Natural killer cell treated with Interleukin-12 subunit alpha and Interleukin-12 subunit beta and Interleukin-15 and Interleukin-18, amount 100 ng/mL, for 72 hours (primary cell): ENCODE results near the gene DNAH9. TPM values are rescaled to one million over a fixed set of nuclear protein-coding genes. Genes with fewer than 3 reads are reported as not detected.
"Not testable (repeated sequence)": the region's sequence is repeated elsewhere in the genome, so short reads cannot be mapped to it uniquely, and the experiment has no call there.

ENCODE experiments used
- ATAC-seq, 2 donors: fragments of 150-1000 bp; cut with Tn5 transposase in 1 of 2; sonication (Bioruptor Pico), chemical (Tn5 transposase) in 1 of 2; 2 replicates each; pipeline ENCODE4 v1.10.0; 2021
- DNase-seq: peaks from one replicate; pipeline ENCODE4 v3.0.0; 2022; ENCODE audit warnings: low spot score
- H3K27ac Mint-ChIP-seq, 2 donors: 1 replicate in 1 of 2; 2 replicates in 1 of 2; pipeline ENCODE4 v1.8.0; 2022; ENCODE audit warnings: mixed read lengths in 2 of 2, mild to moderate bottlenecking in 1 of 2, moderate library complexity in 1 of 2
- H3K27me3 Mint-ChIP-seq, 2 donors: 1 replicate in 1 of 2; 2 replicates in 1 of 2; pipeline ENCODE4 v1.8.0; 2022; ENCODE audit warnings: mixed read lengths in 2 of 2
- H3K36me3 Mint-ChIP-seq: one replicate; pipeline ENCODE4 v1.8.0; 2022; ENCODE audit warnings: mixed read lengths
- H3K4me1 Mint-ChIP-seq, 2 donors: 1 replicate in 1 of 2; 2 replicates in 1 of 2; pipeline ENCODE4 v1.8.0; 2022; ENCODE audit warnings: low read depth in 2 of 2, mixed read lengths in 2 of 2, mild to moderate bottlenecking in 1 of 2
- H3K4me3 Mint-ChIP-seq: one replicate; pipeline ENCODE4 v1.8.0; 2022; ENCODE audit warnings: mixed read lengths
- H3K9me3 Mint-ChIP-seq: 2 replicates; pipeline ENCODE4 v1.8.0; 2022; ENCODE audit warnings: mixed read lengths
- total RNA-seq, 2 donors: library from RNA; stranded (reverse); gene quantifications; one replicate each; pipeline ENCODE4 v1.2.3, GENCODE V29; 2022

The DNAH9 gene
- total RNA-seq, 2 donors from 2014 or later, result not detected

DNA sequence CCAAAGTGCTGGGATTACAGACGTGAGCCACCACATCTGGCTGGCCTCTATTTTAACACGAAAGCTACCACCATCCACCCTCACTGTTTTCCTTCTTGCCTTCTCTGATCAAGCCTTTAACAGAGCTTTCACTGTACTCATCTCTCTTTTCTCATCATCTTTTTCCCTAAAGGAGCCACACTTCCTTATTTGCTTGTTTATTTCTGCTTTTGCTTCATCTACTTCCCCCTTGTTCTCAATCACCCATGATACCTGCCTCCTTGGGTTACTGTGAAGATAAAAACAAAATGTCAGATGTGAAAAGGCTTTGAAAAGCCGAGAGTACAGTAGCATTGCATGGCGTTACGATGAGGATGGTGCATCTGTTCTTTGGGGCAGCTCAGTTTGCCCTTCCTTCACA, 319.1 kb downstream of the DNAH9 start:
- DNase-seq, result no peak
- H3K27me3 Mint-ChIP-seq, result peaks cover 6 to 18% of the 10 kb centered on the region in 2 donors
- no peaks in the 10 kb centered on the region for H3K4me1 Mint-ChIP-seq
- no peak overlapping the region for H3K27ac Mint-ChIP-seq
- no peak overlapping the region for H3K4me3 Mint-ChIP-seq
- peaks cover 9% of the 10 kb centered on the region for H3K9me3 Mint-ChIP-seq
- ATAC-seq, result no peak
- peaks cover 8% of the 10 kb centered on the region for H3K36me3 Mint-ChIP-seq

DNA sequence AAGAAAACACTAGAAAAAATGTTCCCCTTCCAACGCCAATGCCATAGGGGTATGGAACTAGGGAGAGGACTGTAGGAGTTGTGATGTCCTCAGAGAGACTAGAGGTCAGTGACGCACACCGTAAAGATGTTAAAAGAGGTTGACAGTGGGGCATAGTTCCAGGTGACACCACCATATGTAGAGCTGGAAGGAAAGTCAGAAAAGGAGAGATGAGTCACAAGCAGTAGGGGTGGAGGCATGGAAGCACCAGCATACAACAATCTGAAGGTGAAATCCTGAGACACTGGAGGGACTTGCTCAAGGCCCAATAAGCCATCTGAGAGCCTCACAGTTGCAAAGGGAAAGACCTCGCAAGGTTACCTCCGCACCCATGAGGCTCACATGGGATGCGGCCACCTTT, 323.0 kb downstream of the DNAH9 start:
- peaks cover 16% of the 10 kb centered on the region for H3K9me3 Mint-ChIP-seq
- no peak for ATAC-seq

DNA sequence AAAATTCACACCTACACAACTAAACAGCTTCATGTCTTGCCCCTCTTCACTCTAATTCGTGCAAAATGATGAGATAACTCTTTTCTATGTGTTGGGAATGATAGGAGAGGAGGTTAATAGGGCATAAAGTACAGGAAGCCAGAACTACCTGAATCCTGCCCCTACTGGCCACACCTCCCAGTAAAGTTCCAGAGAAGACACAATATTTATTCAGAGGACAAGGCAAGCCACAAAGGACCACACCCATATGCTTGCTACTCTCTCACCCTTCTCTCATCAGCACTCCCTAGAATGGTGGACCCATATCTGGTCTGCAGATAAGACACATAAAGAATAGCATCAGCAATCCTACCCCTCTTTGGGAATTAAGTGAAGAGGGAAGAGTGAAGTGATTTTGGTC, 324.4 kb downstream of the DNAH9 start:
- DNase-seq, result no peak
- H3K27ac Mint-ChIP-seq, result no peak overlapping the region

More for the DNA sequence above, 323.0 kb downstream of the DNAH9 start:
- DNase-seq, result no peak
- Mint-ChIP-seq H3K27ac (no peak overlapping the region), H3K36me3 (peaks cover 8% of the 10 kb centered on the region), H3K4me3 (no peak overlapping the region), H3K4me1 (no peaks in the 10 kb centered on the region), H3K27me3 (peaks cover 6 to 25% of the 10 kb centered on the region in 2 donors)

DNA sequence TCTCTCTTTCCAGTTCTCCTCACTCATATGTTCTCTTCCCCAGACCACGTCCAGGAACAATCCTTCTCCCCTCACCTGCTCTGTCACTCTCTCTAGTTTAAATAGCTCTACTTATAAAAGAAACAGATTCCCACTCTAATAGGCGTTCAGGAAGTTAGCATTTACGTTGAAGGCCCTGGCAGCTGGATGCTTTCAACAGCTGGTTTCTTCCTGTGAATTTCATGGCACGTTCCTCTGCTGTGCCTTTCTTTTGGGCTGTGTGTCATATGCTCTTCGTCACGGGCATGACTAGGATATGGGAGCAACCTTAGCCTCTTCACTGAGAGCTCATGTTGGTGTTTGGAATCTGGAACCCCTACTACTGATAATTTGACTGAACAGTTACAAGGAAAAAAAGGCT, 325.8 kb downstream of the DNAH9 start:
- DNase-seq (no peak), ATAC-seq (no peak)
- peaks cover 4 to 21% of the 10 kb centered on the region in 2 donors for H3K27me3 Mint-ChIP-seq
- H3K4me1 Mint-ChIP-seq, result no peaks in the 10 kb centered on the region
- no peak overlapping the region for H3K27ac Mint-ChIP-seq
- no peak overlapping the region for H3K4me3 Mint-ChIP-seq
- no peaks in the 10 kb centered on the region for H3K36me3 Mint-ChIP-seq
- peaks cover 8% of the 10 kb centered on the region for H3K9me3 Mint-ChIP-seq

More for the DNA sequence above, 324.4 kb downstream of the DNAH9 start:
- Mint-ChIP-seq H3K9me3 (peaks cover 11% of the 10 kb centered on the region), H3K36me3 (peaks cover 3% of the 10 kb centered on the region), H3K4me1 (no peaks in the 10 kb centered on the region), H3K27me3 (peaks cover 4 to 27% of the 10 kb centered on the region in 2 donors), H3K4me3 (no peak overlapping the region)
- no peak for ATAC-seq

DNA sequence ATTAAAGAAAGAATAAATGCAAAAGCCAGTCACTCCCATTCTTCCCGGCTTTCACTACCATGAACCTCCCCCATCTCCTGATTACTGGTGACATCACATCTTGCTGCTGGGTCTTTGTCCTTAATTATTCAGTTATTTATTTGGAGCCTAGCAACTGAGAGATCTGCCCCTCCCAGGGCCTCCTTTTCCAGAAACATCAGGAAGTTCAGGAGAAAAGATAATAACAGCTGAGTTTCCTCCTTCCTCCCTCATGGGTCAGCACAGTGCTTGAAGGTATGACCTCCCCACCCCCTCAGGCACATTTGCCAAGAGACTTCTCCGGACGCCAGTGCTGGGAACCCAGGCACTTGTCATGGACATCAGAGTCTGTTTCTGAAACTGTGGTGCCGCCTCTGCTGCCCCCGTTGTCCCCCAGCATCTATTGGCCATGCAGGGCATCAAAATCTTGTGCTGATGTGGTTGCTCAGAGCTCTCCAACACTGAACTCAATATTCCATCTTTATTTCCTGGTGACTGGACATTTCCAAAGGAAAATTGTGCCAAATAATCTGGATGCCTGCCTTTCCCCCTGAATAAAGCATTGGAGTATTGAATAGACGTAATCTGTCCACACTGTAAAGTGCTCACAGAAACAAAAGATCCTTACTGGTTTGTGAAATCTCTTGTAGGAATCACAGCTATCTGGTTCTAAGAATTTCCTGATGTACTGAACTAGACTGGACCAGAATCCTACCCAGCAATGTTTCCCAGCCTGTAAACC, 327.2 kb downstream of the DNAH9 start:
- H3K4me3 Mint-ChIP-seq, result no peak overlapping the region
- no peaks in the 10 kb centered on the region for H3K36me3 Mint-ChIP-seq
- DNase-seq (no peak), ATAC-seq (no peak)
- H3K4me1 Mint-ChIP-seq, result no peaks in the 10 kb centered on the region
- no peak overlapping the region for H3K27ac Mint-ChIP-seq
- peaks cover 8% of the 10 kb centered on the region for H3K9me3 Mint-ChIP-seq
- peaks cover 4 to 21% of the 10 kb centered on the region in 2 donors for H3K27me3 Mint-ChIP-seq

DNA sequence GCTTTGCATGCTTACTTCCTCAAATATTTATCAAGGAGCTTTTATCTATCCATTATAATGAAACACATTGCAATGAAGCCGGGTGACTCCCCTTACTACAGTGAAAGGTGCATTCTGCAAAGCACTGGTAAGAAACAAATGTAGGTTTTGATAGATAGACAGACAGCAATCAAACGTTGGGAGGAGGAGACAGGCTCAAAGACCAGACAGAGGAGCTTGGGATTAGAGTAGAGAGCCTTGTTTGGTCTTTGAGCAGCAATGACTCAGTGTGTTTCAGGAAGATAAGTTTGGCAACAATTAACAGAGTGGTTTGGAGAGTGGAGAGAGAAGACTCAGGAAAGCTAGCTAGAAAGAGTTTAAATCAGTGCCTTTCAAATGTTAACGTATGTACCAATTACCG, 330.2 kb downstream of the DNAH9 start:
- Mint-ChIP-seq H3K27ac (no peak overlapping the region), H3K9me3 (peaks cover 8% of the 10 kb centered on the region), H3K36me3 (no peaks in the 10 kb centered on the region), H3K4me3 (no peak overlapping the region), H3K4me1 (no peaks in the 10 kb centered on the region), H3K27me3 (peaks cover 4 to 21% of the 10 kb centered on the region in 2 donors)
- no peak for ATAC-seq
- DNase-seq, result no peak

DNA sequence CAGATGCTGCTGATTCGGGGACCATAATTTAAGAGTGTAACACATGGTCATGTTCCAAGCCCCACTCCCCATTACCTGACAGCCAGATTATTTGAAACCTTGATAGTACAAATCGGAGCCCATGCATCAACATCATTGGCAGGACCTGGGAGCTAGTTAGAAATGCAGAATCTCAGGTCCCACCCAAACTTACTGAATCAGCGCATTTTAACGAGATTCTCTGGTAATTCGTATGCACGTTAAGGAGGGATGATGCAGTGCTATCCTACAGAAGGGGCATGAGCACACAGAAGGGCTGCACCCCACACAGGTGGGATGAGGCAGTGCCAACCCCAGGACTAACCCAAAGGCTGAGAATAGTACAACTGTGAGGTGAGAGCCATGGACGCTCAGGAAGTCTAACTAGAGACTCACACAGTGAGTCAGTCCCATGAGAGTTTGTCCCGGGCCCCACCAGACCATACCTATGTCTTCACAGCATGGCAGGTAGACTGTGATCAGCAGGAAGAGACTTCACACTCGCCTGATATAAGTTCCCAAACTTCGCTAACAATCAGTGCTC, 334.1 kb downstream of the DNAH9 start:
- Mint-ChIP-seq H3K27ac (no peak overlapping the region), H3K9me3 (no peaks in the 10 kb centered on the region), H3K27me3 (peaks cover 4 to 5% of the 10 kb centered on the region in 2 donors), H3K36me3 (no peaks in the 10 kb centered on the region), H3K4me1 (no peaks in the 10 kb centered on the region), H3K4me3 (no peak overlapping the region)
- DNase-seq (no peak), ATAC-seq (peak in 1 of 2 donors; percentile 36)

DNA sequence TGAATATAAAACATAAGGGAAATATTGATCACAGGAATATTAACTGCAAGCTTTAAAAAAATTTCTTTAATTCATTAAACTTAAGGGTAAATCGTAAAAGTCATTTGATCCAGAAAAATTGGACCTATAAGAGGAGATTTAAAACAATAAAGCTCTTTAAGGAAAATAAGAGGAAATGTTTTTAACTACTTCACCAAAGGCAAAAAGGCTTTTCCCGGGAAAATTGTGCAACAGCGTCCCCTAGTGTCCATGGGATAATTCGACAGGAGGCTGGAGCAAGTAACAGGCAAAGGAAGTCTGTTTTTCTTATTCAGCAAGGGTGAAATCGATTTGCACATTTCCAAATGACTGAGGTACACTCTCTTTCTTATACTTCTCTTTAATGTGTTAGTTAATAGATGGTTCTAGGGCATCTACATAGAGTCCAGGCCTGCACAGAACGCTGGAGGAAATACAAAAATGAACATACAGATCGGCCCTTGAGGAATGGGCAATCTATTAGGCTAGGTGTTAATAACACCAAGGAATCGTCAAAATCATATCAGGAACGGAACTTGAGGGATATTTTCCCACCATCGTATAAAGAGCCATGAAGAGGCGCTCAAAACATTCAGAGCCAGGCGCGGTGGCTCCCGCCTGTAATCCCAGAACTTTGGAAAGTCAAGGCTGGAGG, 337.6 kb downstream of the DNAH9 start:
- Mint-ChIP-seq H3K4me1 (no peaks in the 10 kb centered on the region), H3K27me3 (peaks cover 4% of the 10 kb centered on the region in 2 donors), H3K27ac (no peak overlapping the region), H3K36me3 (no peaks in the 10 kb centered on the region), H3K4me3 (no peak overlapping the region), H3K9me3 (no peaks in the 10 kb centered on the region)
- ATAC-seq, result no peak
- no peak for DNase-seq

DNA sequence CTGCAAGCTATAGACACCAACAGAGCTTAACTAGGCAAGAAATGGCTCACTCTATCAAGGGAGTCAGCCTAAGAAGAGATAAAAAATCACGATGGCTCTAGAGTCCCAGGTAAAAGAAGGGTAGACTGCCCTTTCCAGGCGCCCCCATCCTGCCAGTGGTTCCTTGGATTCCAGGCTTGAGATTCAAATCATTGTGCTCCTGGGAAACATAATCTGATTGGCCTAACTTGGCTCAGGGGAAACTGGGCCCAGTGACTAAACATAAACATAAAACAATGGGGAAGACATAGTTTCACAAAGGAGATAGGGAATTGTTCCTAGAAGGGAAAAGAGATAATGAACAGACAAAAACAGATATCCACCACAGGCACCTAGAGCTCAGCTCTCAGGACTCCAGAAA, 342.6 kb downstream of the DNAH9 start:
- Mint-ChIP-seq H3K9me3 (no peaks in the 10 kb centered on the region), H3K36me3 (no peaks in the 10 kb centered on the region), H3K27ac (no peak overlapping the region), H3K27me3 (peaks cover 2 to 4% of the 10 kb centered on the region in 2 donors), H3K4me1 (no peaks in the 10 kb centered on the region), H3K4me3 (no peak overlapping the region)
- DNase-seq (no peak), ATAC-seq (no peak)

DNA sequence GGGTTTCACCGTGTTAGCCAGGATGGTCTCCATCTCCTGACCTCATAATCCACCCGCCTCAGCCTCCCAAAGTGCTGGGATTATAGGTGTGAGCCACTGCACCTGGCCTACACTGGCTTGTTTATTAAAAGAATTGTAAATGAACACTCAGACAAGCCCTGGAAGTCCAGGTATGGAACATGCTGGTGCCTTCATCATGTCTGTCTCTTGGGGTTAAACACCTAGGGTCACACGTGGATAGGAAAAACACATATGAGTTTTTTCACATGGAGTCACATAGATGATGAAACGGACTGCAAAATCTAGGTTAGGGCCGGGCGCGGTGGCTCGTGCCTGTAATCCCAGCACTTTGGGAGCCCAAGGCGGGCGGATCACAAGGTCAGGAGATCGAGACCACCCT, 344.8 kb downstream of the DNAH9 start:
- H3K9me3 Mint-ChIP-seq, ATAC-seq, H3K27ac Mint-ChIP-seq, H3K4me1 Mint-ChIP-seq, H3K27me3 Mint-ChIP-seq, H3K36me3 Mint-ChIP-seq, H3K4me3 Mint-ChIP-seq, DNase-seq: not testable (repeated sequence)

DNA sequence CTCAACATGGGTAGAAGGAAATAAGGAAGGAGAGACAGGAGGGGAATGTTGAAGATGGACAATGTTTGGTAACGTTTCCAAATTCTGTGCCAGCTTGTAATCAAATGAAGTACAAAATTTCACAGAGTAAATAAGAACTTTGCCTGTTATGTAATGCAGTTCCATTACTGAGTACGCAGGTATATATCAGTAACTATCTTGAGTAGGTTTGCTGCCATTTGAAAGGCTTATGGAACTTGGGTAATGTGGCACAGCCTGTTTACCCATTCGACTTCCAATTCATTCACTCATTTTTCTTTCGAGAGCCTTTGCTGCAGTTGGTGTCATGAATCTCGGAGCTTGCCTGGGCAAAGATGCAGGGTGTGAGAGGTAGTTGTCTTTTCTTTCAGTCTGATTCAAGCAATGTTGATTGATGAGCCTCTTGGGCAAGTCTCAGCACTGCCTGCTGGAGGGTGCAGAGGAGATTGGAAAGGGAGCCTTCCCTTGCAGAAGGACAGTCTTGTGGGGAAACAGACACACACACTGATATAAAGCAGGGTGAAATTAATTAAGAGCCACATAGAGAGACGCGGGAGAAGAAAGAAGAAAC, 345.6 kb downstream of the DNAH9 start:
- Mint-ChIP-seq H3K4me1 (no peaks in the 10 kb centered on the region), H3K27me3 (no peaks in the 10 kb centered on the region), H3K36me3 (no peaks in the 10 kb centered on the region), H3K9me3 (no peaks in the 10 kb centered on the region), H3K27ac (no peak overlapping the region), H3K4me3 (no peak overlapping the region)
- no peak for DNase-seq
- no peak for ATAC-seq

DNA sequence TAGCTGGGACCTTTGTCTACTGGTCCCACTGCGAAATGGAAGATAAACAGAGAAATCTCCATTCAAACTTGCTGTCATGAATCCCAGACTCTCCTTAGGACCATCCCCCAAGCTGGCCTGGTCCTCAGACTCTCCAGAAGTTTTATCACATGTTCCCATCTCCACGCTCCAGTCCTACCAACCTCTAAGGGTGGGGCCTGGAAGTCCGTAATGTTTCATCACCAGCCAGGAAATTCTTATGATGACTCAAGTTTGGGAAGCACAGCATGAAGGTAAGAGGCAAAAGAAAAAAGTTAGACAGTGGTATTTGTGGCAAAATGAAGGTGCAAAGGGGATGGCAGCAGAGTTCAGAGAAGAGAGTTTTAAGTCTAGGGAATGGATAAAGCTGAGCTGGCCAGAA, 346.3 kb downstream of the DNAH9 start:
- H3K27me3 Mint-ChIP-seq, result no peaks in the 10 kb centered on the region
- ATAC-seq, result no peak
- no peak overlapping the region for H3K4me3 Mint-ChIP-seq
- no peaks in the 10 kb centered on the region for H3K9me3 Mint-ChIP-seq
- H3K36me3 Mint-ChIP-seq, result no peaks in the 10 kb centered on the region
- no peaks in the 10 kb centered on the region for H3K4me1 Mint-ChIP-seq
- no peak overlapping the region for H3K27ac Mint-ChIP-seq
- no peak for DNase-seq

DNA sequence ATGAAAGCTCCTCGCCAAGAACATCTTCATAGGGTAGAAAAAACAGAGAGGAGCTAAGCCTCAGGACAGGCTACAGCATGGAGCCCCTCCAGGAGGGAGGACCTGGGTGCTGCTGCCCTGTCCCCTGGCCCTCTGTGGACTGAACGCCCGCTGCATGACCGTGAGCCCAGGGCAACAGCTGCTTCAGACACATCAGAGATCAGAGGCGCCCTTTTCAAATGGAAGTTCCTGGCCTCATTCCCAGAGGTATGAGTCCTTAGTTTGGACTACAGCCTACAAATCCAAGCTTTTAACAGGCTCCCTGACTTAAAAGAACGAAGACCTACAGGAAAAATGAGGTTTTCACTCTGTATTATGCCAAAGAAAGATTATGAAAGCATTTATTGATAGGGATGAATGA, 350.5 kb downstream of the DNAH9 start:
- ATAC-seq (no peak), DNase-seq (no peak)
- no peak overlapping the region for H3K4me3 Mint-ChIP-seq
- H3K27me3 Mint-ChIP-seq, result no peaks in the 10 kb centered on the region
- H3K9me3 Mint-ChIP-seq, result no peaks in the 10 kb centered on the region
- H3K36me3 Mint-ChIP-seq, result peaks cover 5% of the 10 kb centered on the region
- H3K4me1 Mint-ChIP-seq, result no peaks in the 10 kb centered on the region
- H3K27ac Mint-ChIP-seq, result no peak overlapping the region

DNA sequence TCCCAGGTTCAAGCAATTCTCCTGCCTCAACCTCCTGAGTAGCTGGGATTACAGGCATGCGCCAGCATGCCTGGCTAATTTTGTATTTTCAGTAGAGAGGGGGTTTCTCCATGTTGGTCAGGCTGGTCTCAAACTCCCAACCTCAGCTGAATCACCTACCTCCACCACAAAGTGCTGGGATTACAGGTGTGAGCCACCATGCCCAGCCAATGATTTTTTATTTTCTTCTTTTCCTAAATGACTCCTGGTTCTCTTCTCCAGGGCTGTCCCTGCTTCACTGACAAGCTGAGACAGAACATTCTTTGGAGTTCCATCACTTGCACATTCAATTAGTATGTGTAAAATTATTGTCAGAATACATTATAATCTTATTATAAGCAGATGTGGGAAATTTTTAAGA, 351.3 kb downstream of the DNAH9 start:
- not testable (repeated sequence) for H3K4me3 Mint-ChIP-seq, H3K9me3 Mint-ChIP-seq, H3K27ac Mint-ChIP-seq, ATAC-seq, H3K4me1 Mint-ChIP-seq, DNase-seq, H3K27me3 Mint-ChIP-seq
- peaks cover 12% of the 10 kb centered on the region for H3K36me3 Mint-ChIP-seq
